GM12873 (cell line): ENCODE data around the gene TFDP1.

Source experiments
- TF ChIP-seq, protein P1 (sequence below): IDR thresholded peaks from 2 replicates; pipeline ENCODE4 v1.5.1; 2012; ENCODE audit warnings: low read depth, mild to moderate bottlenecking, moderate library complexity, low read length, control low read depth; ENCODE audit not compliant: insufficient read depth; ENCODE audit errors: missing control alignments

Gene TFDP1

DNA sequence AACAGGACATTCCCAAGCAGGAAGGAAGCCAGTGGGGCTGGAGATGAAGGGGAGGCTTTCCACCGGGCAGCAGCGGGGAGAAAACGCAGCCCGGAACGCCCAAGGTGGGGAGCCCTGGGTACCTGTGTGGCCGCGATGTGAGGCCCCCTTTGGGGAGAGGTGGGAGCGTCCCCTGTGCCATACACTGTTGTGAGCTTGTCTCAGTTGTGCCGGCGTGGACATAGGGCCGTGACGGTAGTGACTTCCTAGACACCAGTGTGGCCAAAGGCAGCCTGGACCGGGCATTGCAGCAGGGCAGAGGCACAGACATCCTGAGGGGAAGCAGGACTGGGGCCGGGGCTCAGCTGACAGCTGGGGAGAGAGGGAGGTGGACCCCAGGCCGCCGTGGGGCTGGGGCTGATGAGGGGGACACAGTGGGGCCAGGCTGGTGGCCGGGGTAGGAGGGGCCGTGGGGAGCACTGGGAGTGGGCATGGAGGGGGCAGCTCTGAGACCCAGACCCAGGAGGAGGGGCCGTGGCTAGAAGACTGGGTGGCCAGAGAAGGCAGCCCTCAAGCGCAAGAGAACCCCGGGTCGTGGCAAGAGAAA, 38.5 kb upstream of the TFDP1 start:
- TF ChIP-seq, protein P1, sequence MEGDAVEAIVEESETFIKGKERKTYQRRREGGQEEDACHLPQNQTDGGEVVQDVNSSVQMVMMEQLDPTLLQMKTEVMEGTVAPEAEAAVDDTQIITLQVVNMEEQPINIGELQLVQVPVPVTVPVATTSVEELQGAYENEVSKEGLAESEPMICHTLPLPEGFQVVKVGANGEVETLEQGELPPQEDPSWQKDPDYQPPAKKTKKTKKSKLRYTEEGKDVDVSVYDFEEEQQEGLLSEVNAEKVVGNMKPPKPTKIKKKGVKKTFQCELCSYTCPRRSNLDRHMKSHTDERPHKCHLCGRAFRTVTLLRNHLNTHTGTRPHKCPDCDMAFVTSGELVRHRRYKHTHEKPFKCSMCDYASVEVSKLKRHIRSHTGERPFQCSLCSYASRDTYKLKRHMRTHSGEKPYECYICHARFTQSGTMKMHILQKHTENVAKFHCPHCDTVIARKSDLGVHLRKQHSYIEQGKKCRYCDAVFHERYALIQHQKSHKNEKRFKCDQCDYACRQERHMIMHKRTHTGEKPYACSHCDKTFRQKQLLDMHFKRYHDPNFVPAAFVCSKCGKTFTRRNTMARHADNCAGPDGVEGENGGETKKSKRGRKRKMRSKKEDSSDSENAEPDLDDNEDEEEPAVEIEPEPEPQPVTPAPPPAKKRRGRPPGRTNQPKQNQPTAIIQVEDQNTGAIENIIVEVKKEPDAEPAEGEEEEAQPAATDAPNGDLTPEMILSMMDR = no peak

DNA sequence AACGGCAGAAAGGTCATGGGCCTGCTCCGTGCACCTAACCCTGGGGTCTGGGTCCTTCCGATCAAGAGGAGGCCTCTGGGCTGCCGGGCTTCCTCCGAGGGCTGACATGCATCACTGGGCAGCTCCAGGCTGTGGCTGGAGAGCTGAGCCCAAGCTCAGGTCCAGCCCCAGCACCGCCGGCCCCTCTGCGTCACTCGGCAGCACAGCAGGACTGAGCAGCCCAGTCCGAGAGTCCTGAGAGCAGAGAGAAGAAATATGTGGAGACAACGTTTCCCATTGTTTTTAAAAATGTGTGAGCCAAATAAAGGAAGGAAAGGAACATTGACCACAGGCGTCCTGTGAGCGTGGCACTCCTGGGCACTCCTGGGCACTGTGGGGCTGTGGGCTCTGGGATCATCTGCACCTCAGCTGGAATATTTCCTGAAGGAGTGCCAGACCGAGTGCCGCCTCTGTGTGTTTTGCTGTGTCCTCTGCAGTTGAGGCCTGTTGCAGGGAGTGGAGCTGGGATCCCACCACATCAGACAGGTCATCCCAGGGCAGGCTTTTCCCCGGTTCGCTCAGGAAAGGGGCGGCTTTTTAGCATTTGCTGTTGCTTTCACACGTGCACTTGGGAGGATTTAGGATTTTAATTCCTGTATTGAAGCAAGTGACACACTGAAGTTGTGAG, 37.8 kb upstream of the TFDP1 start:
- TF ChIP-seq, protein P1 = no peak

DNA sequence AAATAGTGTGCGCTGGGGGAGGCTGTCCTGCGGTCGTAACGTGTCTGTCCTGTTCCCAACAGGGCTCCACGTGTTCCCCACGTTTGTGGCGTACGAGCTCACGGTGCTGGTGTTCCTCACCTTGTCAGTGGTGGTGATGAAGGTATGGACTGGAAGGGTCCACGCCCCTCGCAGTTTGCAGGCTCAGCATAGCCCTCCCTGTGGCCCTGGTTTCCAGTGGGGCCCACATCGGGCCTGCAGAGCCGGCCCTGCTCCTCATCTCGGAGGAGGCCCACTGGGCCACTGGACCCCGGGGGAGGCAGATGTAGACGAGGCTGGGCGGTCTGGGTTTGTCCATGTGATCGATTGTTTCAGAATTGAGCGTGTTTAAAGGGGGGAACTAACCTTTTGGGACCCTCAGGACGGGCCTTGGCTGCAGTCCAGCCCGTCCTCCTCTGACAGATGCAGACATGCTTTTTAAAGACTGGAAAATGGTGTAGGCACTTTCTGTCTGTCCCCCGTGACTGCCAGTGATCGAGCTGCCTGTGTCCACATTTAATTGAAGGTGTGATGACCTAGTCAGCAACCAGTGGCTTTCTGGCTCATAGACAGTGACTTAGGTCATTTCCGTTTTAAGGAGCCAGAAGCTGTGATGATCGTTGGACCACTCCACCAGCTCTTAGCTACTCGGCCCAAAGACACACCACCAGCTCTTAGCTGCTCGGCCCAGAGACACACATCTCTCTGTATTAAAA, 37.1 kb upstream of the TFDP1 start:
- TF ChIP-seq, protein P1 = no peak

DNA sequence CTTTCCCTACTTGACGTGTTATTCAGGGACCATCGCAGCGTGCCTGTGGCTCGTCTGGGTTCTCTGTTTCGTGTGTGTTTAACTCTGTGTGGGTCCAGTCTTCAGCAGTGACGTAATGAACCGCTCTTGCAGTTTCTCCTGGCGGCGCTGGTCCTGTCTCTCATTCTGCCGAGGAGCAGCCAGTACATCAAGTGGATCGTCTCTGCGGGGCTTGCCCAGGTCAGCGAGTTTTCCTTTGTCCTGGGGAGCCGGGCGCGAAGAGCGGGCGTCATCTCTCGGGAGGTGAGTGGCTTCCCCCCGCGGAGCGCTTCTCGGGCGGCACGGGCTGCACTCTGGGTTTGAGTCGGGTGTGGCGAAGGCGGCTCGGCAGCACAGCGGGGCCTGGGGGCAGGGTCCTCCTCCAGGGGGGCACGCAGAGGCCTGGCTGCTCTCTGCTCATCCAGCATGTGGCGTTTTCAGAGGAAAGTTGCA, 36.3 kb upstream of the TFDP1 start:
- TF ChIP-seq, protein P1 = no peak

DNA sequence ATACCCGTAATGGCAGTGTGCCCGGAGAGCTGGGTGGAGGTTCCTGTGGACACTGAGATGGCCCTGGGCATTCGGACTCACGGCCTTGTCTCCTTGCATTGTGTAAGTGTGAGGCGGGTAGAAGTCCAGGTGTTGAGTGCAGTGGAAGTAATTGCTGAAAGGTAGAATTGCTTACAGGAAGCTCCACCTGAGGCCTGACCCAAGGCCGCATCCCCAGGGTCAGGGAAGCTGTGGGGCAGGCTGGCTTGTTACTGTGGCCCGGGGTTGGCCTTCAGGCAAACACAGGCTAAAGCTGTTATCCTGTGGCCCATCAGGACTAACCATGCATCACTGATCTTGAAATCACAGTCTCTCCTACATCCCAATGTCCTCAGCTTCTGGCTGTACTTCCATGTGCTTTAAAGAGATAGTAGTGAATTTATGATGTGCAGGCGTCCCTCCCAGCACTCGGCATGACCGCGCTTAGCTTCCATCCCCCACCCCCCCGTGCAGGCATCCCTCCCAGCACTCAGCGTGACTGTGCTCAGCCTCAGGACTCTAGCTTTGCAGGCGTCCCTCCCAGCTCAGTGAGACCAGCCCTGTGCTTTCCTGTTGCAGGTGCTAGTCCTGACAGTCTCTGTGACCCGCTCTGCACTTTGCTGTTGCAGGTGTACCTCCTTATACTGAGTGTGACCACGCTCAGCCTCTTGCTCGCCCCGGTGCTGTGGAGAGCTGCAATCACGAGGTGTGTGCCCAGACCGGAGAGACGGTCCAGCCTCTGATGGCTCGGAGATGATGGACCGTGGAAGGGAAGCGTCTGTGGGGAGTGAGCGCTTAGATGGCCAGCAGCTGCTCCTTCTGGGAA, 35.6 kb upstream of the TFDP1 start:
- TF ChIP-seq, protein P1 = no peak

DNA sequence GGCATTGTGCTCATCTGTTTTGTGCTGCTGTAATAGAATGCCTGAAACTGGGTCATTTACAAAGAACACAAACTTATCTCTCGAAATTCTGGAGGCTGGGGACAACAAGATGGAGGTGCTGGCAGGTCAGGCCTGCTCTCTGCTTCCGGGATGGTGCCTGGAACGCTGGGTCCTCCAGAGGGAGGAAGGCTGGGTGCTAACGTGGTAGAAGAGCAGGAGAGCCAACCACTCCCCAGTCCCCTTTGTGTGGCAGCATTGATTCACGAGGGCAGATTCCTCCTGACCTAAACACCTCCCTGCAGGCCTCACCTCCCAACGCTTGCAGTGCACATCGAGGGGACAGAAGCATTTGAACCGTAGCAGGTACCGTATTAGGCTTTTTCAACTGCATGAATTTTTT, 34.1 kb upstream of the TFDP1 start:
- TF ChIP-seq, protein P1 = no peak
